ENCODE results near the gene CNTNAP5. TPM values are rescaled to one million over a fixed set of nuclear protein-coding genes. Genes with fewer than 3 reads are reported as not detected.

CNTNAP5 gene
- total and polyA plus RNA-seq, 2 of the 13 experiments (the other 11 are each of a cell fraction or from before 2014, with no cell fraction given), result not detected

GRCh38 chr2:124018890-124019289 lies 6.2 kb upstream of the CNTNAP5 start:
- Histone ChIP-seq H3K27me3 (ENCODE audit: control insufficient read depth in 1 of 2, insufficient read depth in 2 of 2, low read length in 2 of 2) (no peaks in the 10 kb centered on the region), H3K36me3 (replicated peaks in 1 of 2; ENCODE audit: control insufficient read depth in 1 of 2, insufficient read depth in 2 of 2, low read length in 2 of 2) (no peaks in the 10 kb centered on the region), H4K20me1 (ENCODE audit: insufficient read depth, low read length) (no peaks in the 10 kb centered on the region), H3K9ac (ENCODE audit: insufficient read depth, low read depth, low read length) (no peak overlapping the region), H3K79me2 (ENCODE audit: insufficient read depth, low read length) (no peaks in the 10 kb centered on the region), H3K9me3 (ENCODE audit: low read length) (no peaks in the 10 kb centered on the region), H3K4me3 (replicated peaks in 1 of 3; ENCODE audit: insufficient read depth in 1 of 3, low read depth in 2 of 3, low read length in 3 of 3) (no peak overlapping the region), H3K27ac (ENCODE audit: extremely low read length, insufficient read depth, low read length) (no peak overlapping the region), H2AFZ (ENCODE audit: low read length) (no peak overlapping the region), H3K4me2 (ENCODE audit: low read depth, low read length) (no peak overlapping the region), H3K4me1 (ENCODE audit: insufficient read depth, low read length) (no peaks in the 10 kb centered on the region)
- DNase-seq (ENCODE audit: low spot score), result no peak
- intact Hi-C loops (cut with micrococcal nuclease; ENCODE audit: unreplicated experiment), result no loop called here
- CTCF ChIA-PET (ENCODE audit: low intra/inter-chr PET ratio, low total read pairs), result no interaction called here
- no peak for ATAC-seq
- BruUV-seq (replicated peaks), result no TSS peak
- in situ Hi-C loops (cut with HindIII; ENCODE audit: extremely low pct_ligation_motif_present, low pct_unique_long_range_greater_than_20kb), result no loop called here
- TF ChIP-seq HNRNPL (IDR thresholded peaks at IDR 0.05; ENCODE audit: low read depth, low read length) (no peak), ZBTB1 (CRISPR knock-in tag; IDR thresholded peaks at IDR 0.05; ENCODE audit: borderline replicate concordance) (no peak), U2AF1 (optimal IDR thresholded peaks at IDR 0.05; ENCODE audit: low read depth, low read length) (no peak), ZMAT5 (CRISPR knock-in tag; IDR thresholded peaks at IDR 0.05; ENCODE audit: borderline replicate concordance, low read depth) (no peak), RAD51 (IDR thresholded peaks at IDR 0.05; ENCODE audit: borderline replicate concordance) (no peak), PLRG1 (conservative IDR thresholded peaks at IDR 0.05) (no peak), KAT7 (CRISPR knock-in tag; IDR thresholded peaks at IDR 0.05; ENCODE audit: borderline replicate concordance) (no peak)
- POLR2A ChIA-PET, result no interaction called here
- no peak for FAIRE-seq

GRCh38 chr2:124024561-124025170 lies 421 bp upstream of the CNTNAP5 start:
- no peaks in the 10 kb centered on the region for H3K79me2 ChIP-seq (ENCODE audit: insufficient read depth, low read length)
- CTCF ChIA-PET (ENCODE audit: low intra/inter-chr PET ratio, low total read pairs), result no interaction called here
- H3K9me3 ChIP-seq (ENCODE audit: low read length), result no peaks in the 10 kb centered on the region
- WGBS (ENCODE audit: low lambda C conversion rate), result 60% methylated on average over 36 of the region's 36 CpGs
- ATAC-seq, result no peak
- in situ Hi-C loops (cut with HindIII; ENCODE audit: extremely low pct_ligation_motif_present, low pct_unique_long_range_greater_than_20kb) (loop anchor here (5.0 kb wide), 1 partner anchor 788 kb away; no protein-coding TSS in a partner anchor), intact Hi-C loops (cut with micrococcal nuclease; ENCODE audit: unreplicated experiment) (loop anchor here (10.0 kb wide), 1 partner anchor 540 kb away; no protein-coding TSS in a partner anchor)
- no peak for FAIRE-seq
- H3K9ac ChIP-seq (ENCODE audit: insufficient read depth, low read depth, low read length), result no peak overlapping the region
- no peaks in the 10 kb centered on the region for H3K27me3 ChIP-seq (ENCODE audit: control insufficient read depth in 1 of 2, insufficient read depth in 2 of 2, low read length in 2 of 2)
- H3K4me1 ChIP-seq (ENCODE audit: insufficient read depth, low read length), result no peaks in the 10 kb centered on the region
- no peak overlapping the region for H3K27ac ChIP-seq (ENCODE audit: extremely low read length, insufficient read depth, low read length)
- no peaks in the 10 kb centered on the region; the same call in 1 of the 2 replicates for H4K20me1 ChIP-seq (ENCODE audit: insufficient read depth, low read length)
- no peaks in the 10 kb centered on the region for H3K36me3 ChIP-seq (replicated peaks in 1 of 2; ENCODE audit: control insufficient read depth in 1 of 2, insufficient read depth in 2 of 2, low read length in 2 of 2)
- TF ChIP-seq SMAD9 (CRISPR knock-in tag; IDR thresholded peaks at IDR 0.05) (no peak), KDM5B (CRISPR knock-in tag; IDR thresholded peaks at IDR 0.05; ENCODE audit: borderline replicate concordance) (no peak), ZNF564 (CRISPR knock-in tag; IDR thresholded peaks at IDR 0.05) (no peak), RBAK (CRISPR knock-in tag; IDR thresholded peaks at IDR 0.05) (no peak)
- no peak overlapping the region for H3K4me3 ChIP-seq (replicated peaks in 1 of 3; ENCODE audit: insufficient read depth in 1 of 3, low read depth in 2 of 3, low read length in 3 of 3)
- H2AFZ ChIP-seq (ENCODE audit: low read length), result no peak overlapping the region
- POLR2A ChIA-PET, result no interaction called here
- H3K4me2 ChIP-seq (ENCODE audit: low read depth, low read length), result no peak overlapping the region
- BruUV-seq (replicated peaks), result no TSS peak
- DNase-seq (ENCODE audit: low spot score), result no peak
